HG03045 (cell line): ENCODE measurements around the gene SETD2.

ENCODE experiments used
- ATAC-seq: cut with Tn5 transposase; IDR thresholded peaks from one replicate; pipeline ENCODE4 v1.9.1; 2021; ENCODE audit warnings: mild to moderate bottlenecking, moderate library complexity; ENCODE audit not compliant: unreplicated experiment

Gene SETD2

DNA sequence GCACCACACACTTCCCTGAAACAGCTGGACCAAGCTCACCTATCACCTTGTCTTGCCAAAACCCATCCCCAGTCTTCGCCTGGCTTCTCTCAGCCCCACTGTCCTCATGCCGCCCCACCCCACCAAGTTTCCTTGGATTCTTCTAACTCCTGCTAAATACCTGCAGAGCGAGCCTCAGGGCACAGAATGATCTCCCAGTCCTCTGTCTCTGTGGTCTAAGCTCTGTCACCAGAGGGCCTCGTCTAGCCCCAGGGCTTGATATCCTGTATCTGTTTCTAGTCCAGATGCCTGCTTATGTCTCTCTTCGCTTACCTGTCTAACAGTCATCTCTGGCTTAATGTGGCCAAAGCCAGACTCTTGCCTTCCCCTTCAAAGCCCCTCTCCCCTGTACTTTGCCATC lies 197.1 kb downstream of the SETD2 start:
- ATAC-seq = no peak
